Sigmoid colon (tissue), 7 donors: Measurements from ENCODE around the gene ITGA1. TPM values are rescaled to one million over a fixed set of nuclear protein-coding genes. Genes with fewer than 3 reads are reported as not detected.

Experiments used
- DNase-seq: peaks from one replicate; pipeline ENCODE4 v3.0.0-alpha.2; 2019
- H3K27ac ChIP-seq, 4 donors: fragments of 200-600 bp; sonication (generic); one replicate each; pipeline ENCODE4 v1.5.1; 2016 to 2019; ENCODE audit warnings: mild to moderate bottlenecking in 1 of 4
- H3K27me3 ChIP-seq, 3 donors: fragments of 200-600 bp; sonication (generic); one replicate each; pipeline ENCODE4 v1.5.1; 2019; ENCODE audit warnings: mild to moderate bottlenecking in 1 of 3
- H3K36me3 ChIP-seq, 4 donors: fragments of 200-600 bp; sonication (generic); one replicate each; pipeline ENCODE4 v1.5.1; 2016 to 2019
- H3K4me1 ChIP-seq, 4 donors: fragments of 200-600 bp; sonication (generic); one replicate each; pipeline ENCODE4 v1.5.1; 2017 to 2019
- H3K4me3 ChIP-seq, 4 donors: fragments of 200-600 bp; sonication (generic); one replicate each; pipeline ENCODE4 v1.5.1; 2017 to 2019; ENCODE audit warnings: mild to moderate bottlenecking in 2 of 4, moderate library complexity in 1 of 4
- H3K9me3 ChIP-seq, 4 donors: fragments of 200-600 bp in 3 of 4; sonication (generic) in 3 of 4; one replicate each; pipeline versions ENCODE4 v1.5.1 to v1.6.1; 2013 to 2019
- CTCF ChIP-seq, 4 experiments: fragments of 450-650 bp in 3 of 4; fragments of 200-600 bp in 1 of 4; IDR thresholded peaks; one replicate each; pipeline ENCODE4 v1.5.1; 2016 to 2019; ENCODE audit warnings: antibody characterized with exemption in 4 of 4, mild to moderate bottlenecking in 3 of 4, moderate library complexity in 2 of 4
- EP300 ChIP-seq, 4 donors: sonication (generic); formaldehyde crosslinking; IDR thresholded peaks; one replicate each; pipeline ENCODE4 v1.6.1; 2017; ENCODE audit warnings: antibody characterized with exemption in 4 of 4
- POLR2A ChIP-seq, 2 donors: fragments of 450-650 bp; IDR thresholded peaks; one replicate each; pipeline ENCODE4 v1.6.1; 2016; ENCODE audit warnings: antibody characterized with exemption in 2 of 2, mild to moderate bottlenecking in 2 of 2, moderate library complexity in 2 of 2
- POLR2AphosphoS5 ChIP-seq, 4 donors: sonication (generic); formaldehyde crosslinking; IDR thresholded peaks; one replicate each; pipeline ENCODE4 v1.6.1; 2017; ENCODE audit warnings: antibody characterized with exemption in 4 of 4
- WGBS, 2 donors: extraction: QIAGEN DNeasy Blood & Tissue Kit; methylation state at CpG; one replicate each; pipeline ENCODE4 v1.1.7; 2013; 5-methylcytosine and 5-hydroxymethylcytosine counted together
- intact Hi-C: fragments of 100-400 bp; cut with DNase I; formaldehyde crosslinking; loops from one replicate; pipeline ENCODE4 v1.15.1; 2023
- polyA plus RNA-seq, 3 donors: library from polyadenylated mRNA; stranded (reverse); fragments of 200-250 nt; gene quantifications; one replicate each; pipeline ENCODE4 v1.2.3, GENCODE V29; 2013
- total RNA-seq, 4 donors: library from RNA; depleted of rRNA; stranded (reverse); fragments of >200 nt; gene quantifications; one replicate each; pipeline ENCODE4 v1.1.0, GENCODE V29; 2016
- donor health status: healthy with polysubstance abuse.
- donor health status: Bipolar disorder and iron deficiency.
- donor health status: healthy.

ITGA1 gene
- total and polyA plus RNA-seq, 7 donors = 1.8 to 511 (median 162) TPM

- DNase-seq = no peak
- intact Hi-C loops = no loop called here
- H3K9me3 ChIP-seq = no peaks in the 10 kb centered on the region
- no peaks in the 10 kb centered on the region for H3K36me3 ChIP-seq
- H3K4me1 ChIP-seq = no peaks in the 10 kb centered on the region
- H3K4me3 ChIP-seq = no peak overlapping the region
- H3K27me3 ChIP-seq = no peaks in the 10 kb centered on the region
- TF ChIP-seq EP300 (IDR thresholded peaks at IDR 0.05) = no peak
- no peak for TF ChIP-seq POLR2A (IDR thresholded peaks at IDR 0.05)
- no peak for TF ChIP-seq CTCF (IDR thresholded peaks at IDR 0.05)
- no peak for TF ChIP-seq POLR2AphosphoS5 (IDR thresholded peaks at IDR 0.05)
- no peak overlapping the region for H3K27ac ChIP-seq
- 95 to 96% methylated on average over 4 of the region's 4 CpGs for WGBS, 2 donors
Measured at GRCh38 chr5:52770287-52770939, 17.3 kb upstream of the ITGA1 start.

GRCh38 chr5:52771343-52772039 is 16.2 kb upstream of the ITGA1 start:
- intact Hi-C loops = no loop called here
- no peaks in the 10 kb centered on the region for H3K36me3 ChIP-seq
- H3K4me3 ChIP-seq = no peak overlapping the region
- no peak overlapping the region for H3K27ac ChIP-seq
- 62 to 79% methylated on average over 3 of the region's 3 CpGs for WGBS, 2 donors
- no peak for DNase-seq
- no peaks in the 10 kb centered on the region for H3K27me3 ChIP-seq
- no peaks in the 10 kb centered on the region for H3K9me3 ChIP-seq
- no peak for TF ChIP-seq EP300 (IDR thresholded peaks at IDR 0.05)
- no peak for TF ChIP-seq POLR2AphosphoS5 (IDR thresholded peaks at IDR 0.05)
- no peak for TF ChIP-seq CTCF (IDR thresholded peaks at IDR 0.05)
- TF ChIP-seq POLR2A (IDR thresholded peaks at IDR 0.05) = no peak
- no peaks in the 10 kb centered on the region for H3K4me1 ChIP-seq

- Histone ChIP-seq H3K4me3 (no peak overlapping the region), H3K4me1 (no peaks in the 10 kb centered on the region), H3K27ac (no peak overlapping the region), H3K36me3 (no peaks in the 10 kb centered on the region), H3K9me3 (no peaks in the 10 kb centered on the region), H3K27me3 (no peaks in the 10 kb centered on the region)
- no peak for DNase-seq
- intact Hi-C loops = no loop called here
- no peak for TF ChIP-seq POLR2A (IDR thresholded peaks at IDR 0.05)
- no peak for TF ChIP-seq CTCF (IDR thresholded peaks at IDR 0.05)
- TF ChIP-seq POLR2AphosphoS5 (IDR thresholded peaks at IDR 0.05) = no peak
- TF ChIP-seq EP300 (IDR thresholded peaks at IDR 0.05) = no peak
Measured at GRCh38 chr5:52772668-52773067, 15.0 kb upstream of the ITGA1 start.

- H3K9me3 ChIP-seq = no peaks in the 10 kb centered on the region
- H3K27ac ChIP-seq = no peak overlapping the region
- no peak overlapping the region for H3K4me3 ChIP-seq
- no peaks in the 10 kb centered on the region for H3K4me1 ChIP-seq
- no peak for DNase-seq
- no peak for TF ChIP-seq POLR2A (IDR thresholded peaks at IDR 0.05)
- no peak for TF ChIP-seq CTCF (IDR thresholded peaks at IDR 0.05)
- TF ChIP-seq EP300 (IDR thresholded peaks at IDR 0.05) = no peak
- TF ChIP-seq POLR2AphosphoS5 (IDR thresholded peaks at IDR 0.05) = no peak
- H3K36me3 ChIP-seq = no peaks in the 10 kb centered on the region
- 78 to 82% methylated on average over 2 of the region's 2 CpGs for WGBS, 2 donors
- intact Hi-C loops = no loop called here
- no peaks in the 10 kb centered on the region for H3K27me3 ChIP-seq
Measured at GRCh38 chr5:52773342-52773741, 14.4 kb upstream of the ITGA1 start.
